ENCODE measurements around the gene SPG7. TPM values are rescaled to one million over a fixed set of nuclear protein-coding genes. Genes with fewer than 3 reads are reported as not detected.

SPG7 gene
- total and polyA plus RNA-seq, 4 donors: 34.5 to 102 (median 49.5) TPM

DNA sequence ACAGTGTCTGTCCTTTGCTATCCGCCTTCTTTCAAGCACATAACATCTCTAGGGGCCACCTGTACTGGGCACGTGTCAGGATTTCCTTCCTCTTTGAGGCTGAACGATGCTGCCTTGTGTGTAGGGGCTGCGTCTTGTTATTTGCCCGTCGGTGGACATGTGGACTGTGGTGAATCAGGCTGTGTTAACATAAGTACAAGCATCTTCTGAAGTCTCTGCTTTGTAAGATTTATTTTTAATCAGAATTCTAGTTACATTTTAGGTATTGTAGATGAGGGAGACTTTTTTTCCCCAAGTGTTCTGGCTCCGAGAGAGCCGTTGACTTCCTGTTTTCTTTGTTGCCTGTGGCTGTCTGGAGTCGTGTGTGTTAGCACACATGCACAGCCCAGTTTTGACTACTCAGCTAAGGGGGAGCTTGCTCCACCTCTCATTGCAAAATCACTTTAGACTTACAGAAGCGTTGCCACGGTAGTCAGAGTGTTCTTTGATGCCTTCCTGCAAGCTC, 26.1 kb downstream of the SPG7 start:
- H3K27ac ChIP-seq (ENCODE audit: low read depth in 1 of 2, low read length in 2 of 2): peak overlapping the region; percentile 35 to 58
- no peaks in the 10 kb centered on the region for H3K27me3 ChIP-seq (ENCODE audit: control insufficient read depth in 4 of 4, insufficient read depth in 4 of 4, low read length in 3 of 4)
- no peak overlapping the region for H3K4me3 ChIP-seq (ENCODE audit: low read depth in 1 of 3, low read length in 3 of 3)
- TF ChIP-seq RXRA (IDR thresholded peaks at IDR 0.05) (no peak), RAD21 (IDR thresholded peaks at IDR 0.05) (peak in 1 of 2 donors; percentile 11), YY1 (IDR thresholded peaks at IDR 0.05) (no peak), HNF4G (IDR thresholded peaks at IDR 0.05) (no peak)
- H3K36me3 ChIP-seq (ENCODE audit: control insufficient read depth in 4 of 4, insufficient read depth in 3 of 4, low read depth in 1 of 4, low read length in 3 of 4): peaks cover 8 to 50% (median 17%) of the 10 kb centered on the region in 4 donors
- WGBS: 44% methylated on average over 11 of the region's 11 CpGs
- no peaks in the 10 kb centered on the region for H3K9me3 ChIP-seq (ENCODE audit: control insufficient read depth in 4 of 4, low read length in 3 of 4)
- no peak overlapping the region for H3K9ac ChIP-seq (ENCODE audit: low read depth in 1 of 2, low read length in 2 of 2)
- no peak for DNase-seq (ENCODE audit: low spot score)
- peaks cover 4 to 23% (median 14%) of the 10 kb centered on the region in 4 donors for H3K4me1 ChIP-seq (ENCODE audit: control insufficient read depth in 4 of 4, insufficient read depth in 4 of 4, low read length in 3 of 4)

DNA sequence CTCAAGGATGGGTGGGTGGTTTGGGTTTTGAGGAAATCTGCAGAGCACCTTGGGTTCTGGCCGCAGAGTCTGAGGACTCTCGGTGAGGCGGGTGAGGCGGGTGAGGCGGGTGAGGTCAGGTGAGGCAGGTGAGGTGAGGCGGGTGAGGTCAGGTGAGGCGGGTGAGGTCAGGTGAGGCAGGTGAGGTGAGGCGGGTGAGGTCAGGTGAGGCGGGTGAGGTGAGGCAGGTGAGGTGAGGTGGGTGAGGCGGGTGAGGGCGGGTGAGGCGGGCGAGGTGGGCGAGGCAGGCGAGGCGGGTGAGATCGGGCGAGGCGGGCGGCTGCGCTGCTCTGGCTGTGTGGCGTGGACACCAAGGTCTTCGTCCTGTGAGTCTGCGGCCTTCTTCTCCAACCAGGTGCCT, 28.2 kb downstream of the SPG7 start:
- TF ChIP-seq RXRA (IDR thresholded peaks at IDR 0.05): no peak
- no peak for TF ChIP-seq FOXA1 (IDR thresholded peaks at IDR 0.05)
- TF ChIP-seq YY1 (IDR thresholded peaks at IDR 0.05): no peak
- no peak for TF ChIP-seq ATF3 (IDR thresholded peaks at IDR 0.05)
- TF ChIP-seq SP1 (IDR thresholded peaks at IDR 0.05): no peak
- no peak for TF ChIP-seq FOXA2 (IDR thresholded peaks at IDR 0.05)
- TF ChIP-seq HNF4G (IDR thresholded peaks at IDR 0.05): no peak
- TF ChIP-seq RAD21 (IDR thresholded peaks at IDR 0.05): no peak
- TF ChIP-seq TAF1 (conservative IDR thresholded peaks at IDR 0.05): no peak
- Histone ChIP-seq H3K27me3 (ENCODE audit: control insufficient read depth in 4 of 4, insufficient read depth in 4 of 4, low read length in 3 of 4) (no peaks in the 10 kb centered on the region), H3K4me3 (ENCODE audit: low read depth in 1 of 3, low read length in 3 of 3) (no peak overlapping the region), H3K9me3 (ENCODE audit: control insufficient read depth in 4 of 4, low read length in 3 of 4) (no peaks in the 10 kb centered on the region), H3K9ac (ENCODE audit: low read depth in 1 of 2, low read length in 2 of 2) (no peak overlapping the region), H3K27ac (ENCODE audit: low read depth in 1 of 2, low read length in 2 of 2) (no peak overlapping the region), H3K4me1 (ENCODE audit: control insufficient read depth in 4 of 4, insufficient read depth in 4 of 4, low read length in 3 of 4) (peaks cover 4 to 23% (median 14%) of the 10 kb centered on the region in 4 donors), H3K36me3 (ENCODE audit: control insufficient read depth in 4 of 4, insufficient read depth in 3 of 4, low read depth in 1 of 4, low read length in 3 of 4) (peaks cover 8 to 43% (median 14%) of the 10 kb centered on the region in 4 donors)
- 92% methylated on average over 23 of the region's 24 CpGs for WGBS
- DNase-seq (ENCODE audit: low spot score): no peak

- peaks cover 8 to 42% (median 14%) of the 10 kb centered on the region in 4 donors for H3K36me3 ChIP-seq (ENCODE audit: control insufficient read depth in 4 of 4, insufficient read depth in 3 of 4, low read depth in 1 of 4, low read length in 3 of 4)
- no peak overlapping the region for H3K27ac ChIP-seq (ENCODE audit: low read depth in 1 of 2, low read length in 2 of 2)
- 92% methylated on average over 36 of the region's 36 CpGs for WGBS
Observed at GRCh38 chr16:89536886-89537548, 28.8 kb downstream of the SPG7 start.

More at GRCh38 chr16:89536886-89537548, 28.8 kb downstream of the SPG7 start:
- Histone ChIP-seq H3K4me1 (ENCODE audit: control insufficient read depth in 4 of 4, insufficient read depth in 4 of 4, low read length in 3 of 4) (peaks cover 4 to 23% (median 14%) of the 10 kb centered on the region in 4 donors), H3K27me3 (ENCODE audit: control insufficient read depth in 4 of 4, insufficient read depth in 4 of 4, low read length in 3 of 4) (no peaks in the 10 kb centered on the region), H3K4me3 (ENCODE audit: low read depth in 1 of 3, low read length in 3 of 3) (no peak overlapping the region), H3K9me3 (ENCODE audit: control insufficient read depth in 4 of 4, low read length in 3 of 4) (no peaks in the 10 kb centered on the region), H3K9ac (ENCODE audit: low read depth in 1 of 2, low read length in 2 of 2) (no peak overlapping the region)
- TF ChIP-seq YY1 (IDR thresholded peaks at IDR 0.05) (no peak), CTCF (IDR thresholded peaks at IDR 0.05; ENCODE audit: low read depth, low read length, missing input control) (no peak), FOXA1 (IDR thresholded peaks at IDR 0.05) (no peak)
- no peak for DNase-seq (ENCODE audit: low spot score)
